Panc1 (cell line): ENCODE measurements around the gene HYCC2.

Experiments
- CTCF ChIP-seq: fragments of 450-650 bp; IDR thresholded peaks from 2 replicates; pipeline ENCODE4 v1.5.1; 2017; ENCODE audit warnings: mild to moderate bottlenecking
- TF ChIP-seq, protein P1 (sequence below), 2 experiments: IDR thresholded peaks; 2 replicates each; pipeline ENCODE4 v1.6.1; 2011 to 2012; ENCODE audit warnings: low read depth in 2 of 2, control low read depth in 1 of 2, low read length in 1 of 2, mild to moderate bottlenecking in 1 of 2, moderate library complexity in 1 of 2; ENCODE audit not compliant: insufficient read depth in 1 of 2

DNA sequence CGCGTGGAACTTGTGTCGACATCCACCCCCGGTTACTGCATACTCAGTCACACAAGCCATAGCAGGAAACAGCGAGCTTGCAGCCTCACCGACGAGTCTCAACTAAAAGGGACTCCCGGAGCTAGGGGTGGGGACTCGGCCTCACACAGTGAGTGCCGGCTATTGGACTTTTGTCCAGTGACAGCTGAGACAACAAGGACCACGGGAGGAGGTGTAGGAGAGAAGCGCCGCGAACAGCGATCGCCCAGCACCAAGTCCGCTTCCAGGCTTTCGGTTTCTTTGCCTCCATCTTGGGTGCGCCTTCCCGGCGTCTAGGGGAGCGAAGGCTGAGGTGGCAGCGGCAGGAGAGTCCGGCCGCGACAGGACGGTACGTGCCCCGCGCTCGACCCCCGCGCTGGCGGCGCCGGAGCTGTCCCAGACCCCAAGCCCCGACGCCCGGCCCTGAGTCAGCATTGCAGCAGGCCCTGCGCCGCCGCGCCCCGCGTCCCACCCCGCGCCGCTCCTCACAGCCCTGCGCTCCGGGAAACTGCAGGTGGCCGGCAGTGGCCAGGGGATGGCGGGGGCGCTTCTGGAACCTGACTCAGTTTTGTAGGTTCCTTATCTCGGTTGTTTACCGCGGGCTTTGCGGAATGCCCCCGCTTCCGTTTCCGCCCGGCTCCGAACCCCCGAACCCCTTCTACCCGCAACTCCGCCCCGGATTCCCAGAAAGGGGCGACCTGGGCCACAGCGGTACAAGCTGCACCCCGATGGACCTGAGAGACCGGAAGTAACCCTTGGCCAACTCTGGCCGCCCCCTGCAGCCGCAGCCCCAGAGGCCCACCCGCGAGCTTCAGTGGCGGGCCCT is 44.9 kb upstream of the HYCC2 start, which contains the start of gene CFLAR:
- TF ChIP-seq CTCF, result no peak
- TF ChIP-seq, protein P1, sequence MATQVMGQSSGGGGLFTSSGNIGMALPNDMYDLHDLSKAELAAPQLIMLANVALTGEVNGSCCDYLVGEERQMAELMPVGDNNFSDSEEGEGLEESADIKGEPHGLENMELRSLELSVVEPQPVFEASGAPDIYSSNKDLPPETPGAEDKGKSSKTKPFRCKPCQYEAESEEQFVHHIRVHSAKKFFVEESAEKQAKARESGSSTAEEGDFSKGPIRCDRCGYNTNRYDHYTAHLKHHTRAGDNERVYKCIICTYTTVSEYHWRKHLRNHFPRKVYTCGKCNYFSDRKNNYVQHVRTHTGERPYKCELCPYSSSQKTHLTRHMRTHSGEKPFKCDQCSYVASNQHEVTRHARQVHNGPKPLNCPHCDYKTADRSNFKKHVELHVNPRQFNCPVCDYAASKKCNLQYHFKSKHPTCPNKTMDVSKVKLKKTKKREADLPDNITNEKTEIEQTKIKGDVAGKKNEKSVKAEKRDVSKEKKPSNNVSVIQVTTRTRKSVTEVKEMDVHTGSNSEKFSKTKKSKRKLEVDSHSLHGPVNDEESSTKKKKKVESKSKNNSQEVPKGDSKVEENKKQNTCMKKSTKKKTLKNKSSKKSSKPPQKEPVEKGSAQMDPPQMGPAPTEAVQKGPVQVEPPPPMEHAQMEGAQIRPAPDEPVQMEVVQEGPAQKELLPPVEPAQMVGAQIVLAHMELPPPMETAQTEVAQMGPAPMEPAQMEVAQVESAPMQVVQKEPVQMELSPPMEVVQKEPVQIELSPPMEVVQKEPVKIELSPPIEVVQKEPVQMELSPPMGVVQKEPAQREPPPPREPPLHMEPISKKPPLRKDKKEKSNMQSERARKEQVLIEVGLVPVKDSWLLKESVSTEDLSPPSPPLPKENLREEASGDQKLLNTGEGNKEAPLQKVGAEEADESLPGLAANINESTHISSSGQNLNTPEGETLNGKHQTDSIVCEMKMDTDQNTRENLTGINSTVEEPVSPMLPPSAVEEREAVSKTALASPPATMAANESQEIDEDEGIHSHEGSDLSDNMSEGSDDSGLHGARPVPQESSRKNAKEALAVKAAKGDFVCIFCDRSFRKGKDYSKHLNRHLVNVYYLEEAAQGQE (IDR thresholded peaks at IDR 0.05; ENCODE audit: insufficient read depth in 1 of 2, low read depth in 2 of 2, low read length in 1 of 2), result no peak
